K562 (cell line): ENCODE results near the gene NAA10. TPM values are rescaled to one million over a fixed set of nuclear protein-coding genes. Genes with fewer than 3 reads are reported as not detected.
A peak's percentile ranks its signal among the peaks of the same experiment; 100 is the strongest.

Experiments used
- ATAC-seq: fragments of 200-7000 bp; cut with Tn5 transposase; 3 replicates; pipeline ENCODE4 v1.9.1; 2020; ENCODE audit warnings: moderate library complexity
- BruUV-seq: library from RNA; stranded (reverse); fragments of 400-500 nt; replicated peaks from 2 replicates; lab custom pipeline; 2021; lab: Mats Ljungman, UMichigan
- CTCF ChIA-PET: fragments of 300-600 bp; formaldehyde crosslinking; extraction: SDS; loops from one replicate; lab custom pipeline; 2021; ENCODE audit warnings: low intra/inter-chr PET ratio; lab: Yijun Ruan, JAX
- POLR2A ChIA-PET: fragments of 300-600, 350-650 bp; sonication (Branson Sonifier 250); formaldehyde crosslinking; extraction: SDS; loops from one replicate; lab custom pipeline; 2021; ENCODE audit warnings: antibody characterized with exemption, inconsistent platforms; lab: Yijun Ruan, JAX
- DNase-seq, 4 experiments: peaks; one replicate each; pipeline versions ENCODE4 v3.0.0 to v3.0.0-alpha.2; 2011 to 2018; ENCODE audit warnings: low spot score in 3 of 4, mixed read lengths in 3 of 4; ENCODE audit errors: extremely low read depth in 1 of 4
- FAIRE-seq: peaks from 2 replicates; lab custom pipeline; 2011; peaks lifted over from hg19 to GRCh38; lab: Jason Lieb, UNC
- H2AFZ ChIP-seq: 2 replicates; pipeline ENCODE4 v1.6.0; 2011; ENCODE audit warnings: low read depth, low read length, control low read depth, inconsistent platforms
- H3K27ac ChIP-seq: fragments of 200-600 bp; 3 replicates; pipeline ENCODE4 v1.8.0; 2011; ENCODE audit warnings: low read depth, mild to moderate bottlenecking, control low read depth, inconsistent platforms, low read length, moderate library complexity, mixed read lengths; ENCODE audit errors: extremely low read depth
- H3K27me3 ChIP-seq, 2 experiments: fragments of 300-600 bp in 1 of 2; 2 replicates in 1 of 2; 3 replicates in 1 of 2; pipeline versions ENCODE4 v1.6.0 to v1.8.0; 2011; ENCODE audit warnings: inconsistent platforms in 2 of 2, low read length in 2 of 2, mild to moderate bottlenecking in 1 of 2, mixed read lengths in 1 of 2, moderate library complexity in 1 of 2; ENCODE audit not compliant: control insufficient read depth in 2 of 2, insufficient read depth in 2 of 2
- H3K36me3 ChIP-seq: fragments of 300-600 bp; 3 replicates; pipeline ENCODE4 v1.8.0; 2011; ENCODE audit warnings: mild to moderate bottlenecking, low read length, inconsistent platforms; ENCODE audit not compliant: control insufficient read depth, insufficient read depth
- H3K4me1 ChIP-seq, 2 experiments: fragments of 200-600 bp in 1 of 2; replicated peaks in 1 of 2; 2 replicates in 1 of 2; 3 replicates in 1 of 2; pipeline versions ENCODE4 v1.5.1 to v1.8.0; 2011; ENCODE audit warnings: inconsistent platforms in 2 of 2, low read length in 2 of 2, mild to moderate bottlenecking in 1 of 2, mixed read lengths in 1 of 2, moderate library complexity in 1 of 2; ENCODE audit not compliant: control insufficient read depth in 2 of 2, insufficient read depth in 2 of 2
- H3K4me2 ChIP-seq: 2 replicates; pipeline ENCODE4 v1.6.1; 2011; ENCODE audit warnings: low read length, control low read depth, inconsistent platforms, mixed read lengths; ENCODE audit not compliant: insufficient read depth
- H3K4me3 ChIP-seq: fragments of 200-600 bp; sonication (generic), shearing (Covaris generic); 2 replicates; pipeline ENCODE4 v1.5.1; 2016; ENCODE audit warnings: control low read depth, inconsistent platforms
- H3K79me2 ChIP-seq: fragments of 200-600 bp; 3 replicates; pipeline ENCODE4 v1.8.0; 2011; ENCODE audit warnings: low read length, inconsistent platforms; ENCODE audit not compliant: control insufficient read depth, insufficient read depth
- H3K9ac ChIP-seq, 2 experiments: 2 replicates each; pipeline versions ENCODE4 v1.6.0 to v1.6.1; 2011; ENCODE audit warnings: low read depth in 2 of 2, low read length in 2 of 2, control low read depth in 1 of 2, inconsistent platforms in 1 of 2, mild to moderate bottlenecking in 1 of 2, mixed read lengths in 1 of 2; ENCODE audit not compliant: insufficient read depth in 1 of 2
- H3K9me1 ChIP-seq: one replicate; pipeline ENCODE4 v1.6.0; 2011; ENCODE audit warnings: inconsistent platforms, mild to moderate bottlenecking, low read length, moderate library complexity; ENCODE audit not compliant: control insufficient read depth, insufficient read depth
- H3K9me3 ChIP-seq: replicated peaks from 2 replicates; pipeline ENCODE4 v1.5.1; 2011; ENCODE audit warnings: low read depth, low read length, inconsistent platforms; ENCODE audit not compliant: control insufficient read depth, insufficient read depth
- H4K20me1 ChIP-seq: replicated peaks from 2 replicates; pipeline ENCODE4 v1.6.1; 2011; ENCODE audit warnings: low read length, inconsistent platforms, mixed read lengths; ENCODE audit not compliant: control insufficient read depth, insufficient read depth
- CLOCK ChIP-seq: fragments of 250-450 bp; sonication (Bioruptor Pico); IDR thresholded peaks from 2 replicates; pipeline ENCODE4 v1.4.0; 2020; ENCODE audit warnings: mild to moderate bottlenecking, moderate library complexity, borderline replicate concordance
- DMBX1 ChIP-seq: fragments of 250-450 bp; sonication (Bioruptor Pico); IDR thresholded peaks from 2 replicates; pipeline ENCODE4 v1.8.0; 2022; ENCODE audit warnings: inconsistent platforms, mild to moderate bottlenecking, moderate library complexity, borderline replicate concordance
- ESRRA ChIP-seq: fragments of 450-650 bp; IDR thresholded peaks from 2 replicates; pipeline ENCODE4 v1.6.1; 2014; ENCODE audit warnings: low read depth, mild to moderate bottlenecking, moderate library complexity, borderline replicate concordance
- GATAD2B ChIP-seq: fragments of 450-650 bp; IDR thresholded peaks from 2 replicates; pipeline ENCODE4 v1.6.1; 2017; ENCODE audit warnings: mild to moderate bottlenecking, borderline replicate concordance
- L3MBTL2 ChIP-seq: fragments of 450-650 bp; IDR thresholded peaks from 2 replicates; pipeline ENCODE4 v1.6.1; 2016; ENCODE audit warnings: mild to moderate bottlenecking, moderate library complexity
- MTF1 ChIP-seq: fragments of 250-450 bp; sonication (Bioruptor Pico); IDR thresholded peaks from 2 replicates; pipeline ENCODE4 v1.9.0; 2021; ENCODE audit warnings: moderate library complexity, mild to moderate bottlenecking, inconsistent platforms, borderline replicate concordance
- POLR2G ChIP-seq: fragments of 200-400 bp; formaldehyde crosslinking; IDR thresholded peaks from 2 replicates; pipeline ENCODE4 v1.6.1; 2017; ENCODE audit warnings: low read depth, mild to moderate bottlenecking, antibody characterized with exemption, low read length, moderate library complexity
- RBFOX2 ChIP-seq: fragments of 200-400 bp; formaldehyde crosslinking; IDR thresholded peaks from 2 replicates; pipeline ENCODE4 v1.6.1; 2017; ENCODE audit warnings: low read depth, mild to moderate bottlenecking, low read length, moderate library complexity
- TBL1XR1 ChIP-seq, 2 experiments: IDR thresholded peaks; 2 replicates each; pipeline ENCODE4 v1.6.1; 2012; ENCODE audit warnings: improper control_type of control experiment in 2 of 2, low read length in 2 of 2, mild to moderate bottlenecking in 1 of 2
- ZBTB7A ChIP-seq: IDR thresholded peaks from 2 replicates; pipeline ENCODE4 v1.6.1; 2011; ENCODE audit warnings: low read depth, mild to moderate bottlenecking, low read length, moderate library complexity, borderline replicate concordance; ENCODE audit not compliant: control insufficient read depth
- ZKSCAN3 ChIP-seq: fragments of 250-450 bp; sonication (Bioruptor Pico); IDR thresholded peaks from 2 replicates; pipeline ENCODE4 v1.4.0; 2020
- ZNF695 ChIP-seq: fragments of 450-650 bp; formaldehyde crosslinking; IDR thresholded peaks from 2 replicates; pipeline ENCODE4 v1.4.0; 2020; ENCODE audit warnings: mild to moderate bottlenecking, moderate library complexity
- ZNF707 ChIP-seq: fragments of 250-450 bp; sonication (Bioruptor Pico); conservative IDR thresholded peaks from 2 replicates; pipeline ENCODE4 v1.8.0; 2022; ENCODE audit warnings: inconsistent platforms, mild to moderate bottlenecking, moderate library complexity
- ZSCAN29 ChIP-seq: fragments of 450-650 bp; IDR thresholded peaks from 2 replicates; pipeline ENCODE4 v1.6.1; 2017
- WGBS: fragments of 100-300 bp; shearing (Covaris generic); methylation state at CpG from one replicate; pipeline ENCODE4 v1.1.6; 2016; ENCODE audit warnings: low coverage, mixed read lengths; ENCODE audit not compliant: insufficient coverage; ENCODE audit errors: missing lambda C conversion rate; 5-methylcytosine and 5-hydroxymethylcytosine counted together
- in situ Hi-C: fragments of 300-500 bp; cut with MboI; formaldehyde crosslinking; loops from 4 replicates; pipeline ENCODE4 v1.15.0; 2018; ENCODE audit warnings: inconsistent platforms, mixed read lengths
- intact Hi-C: fragments of 100-400 bp; cut with micrococcal nuclease; formaldehyde crosslinking; loops from 2 replicates; pipeline ENCODE4 v1.14.2; 2022
- polyA plus RNA-seq, 8 experiments: library from polyadenylated mRNA; depleted of rRNA in 4 of 8; stranded (reverse) in 5 of 8; unstranded in 3 of 8; fragments of >200 nt; fragmentation: Nextera tagmentation in 2 of 8; fragmentation: Illumina TruSeq in 1 of 8; extraction: Ambion mirVana in 2 of 8; extraction: Trizol in 1 of 8; gene quantifications; 2 replicates each; pipeline versions ENCODE4 v1.2.1 to v1.2.3, GENCODE V29; 2011 to 2014; ENCODE audit warnings: inconsistent platforms in 1 of 8, missing spikeins in 1 of 8
- total RNA-seq, 7 experiments: library from RNA; depleted of rRNA in 6 of 7; stranded (reverse); fragments of >200 nt in 6 of 7; fragmentation: Illumina TruSeq in 2 of 7; extraction: Trizol in 2 of 7; gene quantifications; 2 replicates each; pipeline versions ENCODE4 v1.2.1 to v1.2.3, GENCODE V29; 2011 to 2021; ENCODE audit warnings: low replicate concordance in 1 of 7
- TF ChIP-seq, protein P1 (sequence below): fragments of 250-450 bp; sonication (Bioruptor Pico); IDR thresholded peaks from 2 replicates; pipeline ENCODE4 v1.5.0; 2020; ENCODE audit warnings: mild to moderate bottlenecking, borderline replicate concordance

NAA10 gene
- total and polyA plus RNA-seq, 9 of the 15 experiments (the other 6 are each of a cell fraction or from before 2014, with no cell fraction given): 11.1 to 250 (median 134) TPM

DNA sequence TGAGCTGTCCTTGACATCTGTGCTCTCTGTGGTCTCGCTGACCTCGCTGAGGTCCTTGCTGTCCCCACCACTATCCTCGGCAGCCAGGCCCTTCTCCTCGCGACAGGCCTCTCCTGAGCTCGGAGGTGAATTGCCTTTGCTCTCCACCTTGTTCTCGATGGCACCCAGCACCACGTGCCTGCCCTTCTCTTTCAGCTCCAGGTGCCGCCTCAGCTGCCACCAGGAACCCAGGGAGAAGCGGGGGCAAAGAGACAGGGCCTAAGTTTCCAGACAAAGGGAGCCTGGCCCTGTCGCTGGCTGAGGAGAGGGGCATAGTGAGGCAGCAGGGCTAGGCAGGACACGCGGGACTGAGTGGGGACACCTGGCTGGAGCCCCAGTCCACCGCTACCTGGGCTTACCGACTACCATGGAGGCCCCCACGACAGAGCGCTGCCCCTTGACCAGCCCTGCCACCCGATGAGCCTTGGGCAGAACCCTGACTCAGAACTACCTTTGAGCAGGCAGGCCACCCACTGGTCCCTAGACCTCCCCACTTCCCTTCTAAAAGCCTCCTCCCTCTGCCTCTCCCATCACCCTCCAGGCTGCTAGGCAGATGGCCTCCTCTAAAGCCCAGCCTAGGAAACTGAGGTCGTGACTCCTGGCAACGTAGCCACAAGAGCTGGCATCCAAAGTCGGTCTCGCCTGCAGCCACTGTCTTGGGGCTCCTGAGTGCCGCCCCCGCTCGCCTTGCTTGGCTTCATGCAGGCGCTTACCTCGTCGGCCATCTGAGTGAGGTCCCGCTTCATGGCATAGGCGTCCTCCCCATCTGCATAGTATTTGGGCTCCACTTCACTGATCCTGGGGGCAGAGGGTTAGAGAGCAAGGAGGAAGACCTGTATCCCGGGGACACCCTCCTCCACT lies 4.6 kb downstream of the NAA10 start:
- intact Hi-C loops: no loop called here
- POLR2A ChIA-PET: interaction anchor here (0.6 to 0.9 kb wide), 2 partner anchors 36 to 216 kb away, joined by 3 to 4 read pairs; no protein-coding TSS in a partner anchor
- FAIRE-seq: no peak

More for the DNA sequence above, 4.6 kb downstream of the NAA10 start:
- no TSS peak for BruUV-seq
- Histone ChIP-seq H2AFZ (no peak overlapping the region), H4K20me1 (no peaks in the 10 kb centered on the region), H3K4me3 (no peak overlapping the region), H3K4me2 (no peak overlapping the region), H3K27ac (peak overlapping the region; percentile 46; the same call in 1 of the 3 replicates)
- 89% methylated on average over 22 of the region's 31 CpGs for WGBS
- TF ChIP-seq DMBX1: no peak
- TF ChIP-seq CLOCK (CRISPR knock-in tag): no peak
- no peak for TF ChIP-seq L3MBTL2
- TF ChIP-seq ZKSCAN3 (CRISPR knock-in tag): no peak
- no peak for TF ChIP-seq ZSCAN29
- TF ChIP-seq ESRRA: no peak
- TF ChIP-seq GATAD2B: no peak
- TF ChIP-seq, protein P1, sequence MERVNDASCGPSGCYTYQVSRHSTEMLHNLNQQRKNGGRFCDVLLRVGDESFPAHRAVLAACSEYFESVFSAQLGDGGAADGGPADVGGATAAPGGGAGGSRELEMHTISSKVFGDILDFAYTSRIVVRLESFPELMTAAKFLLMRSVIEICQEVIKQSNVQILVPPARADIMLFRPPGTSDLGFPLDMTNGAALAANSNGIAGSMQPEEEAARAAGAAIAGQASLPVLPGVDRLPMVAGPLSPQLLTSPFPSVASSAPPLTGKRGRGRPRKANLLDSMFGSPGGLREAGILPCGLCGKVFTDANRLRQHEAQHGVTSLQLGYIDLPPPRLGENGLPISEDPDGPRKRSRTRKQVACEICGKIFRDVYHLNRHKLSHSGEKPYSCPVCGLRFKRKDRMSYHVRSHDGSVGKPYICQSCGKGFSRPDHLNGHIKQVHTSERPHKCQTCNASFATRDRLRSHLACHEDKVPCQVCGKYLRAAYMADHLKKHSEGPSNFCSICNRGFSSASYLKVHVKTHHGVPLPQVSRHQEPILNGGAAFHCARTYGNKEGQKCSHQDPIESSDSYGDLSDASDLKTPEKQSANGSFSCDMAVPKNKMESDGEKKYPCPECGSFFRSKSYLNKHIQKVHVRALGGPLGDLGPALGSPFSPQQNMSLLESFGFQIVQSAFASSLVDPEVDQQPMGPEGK (CRISPR knock-in tag): no peak
- TF ChIP-seq ZBTB7A: no peak
- TF ChIP-seq ZNF695: no peak
- TF ChIP-seq TBL1XR1 (IDR thresholded peaks at IDR 0.05; ENCODE audit: low read length in 2 of 2): no peak
- 0 out of 2 replicates have a peak, but pooled peaks have one; percentile 56 for TF ChIP-seq POLR2G
- peak; percentile 67 for TF ChIP-seq RBFOX2
- no peak for TF ChIP-seq MTF1 (CRISPR knock-in tag)
- TF ChIP-seq ZNF707 (CRISPR knock-in tag): no peak
- TF ChIP-seq, all 486 proteins: peak for 2
- Histone ChIP-seq H3K9me1 (no peaks in the 10 kb centered on the region), H3K27me3 (no peaks in the 10 kb centered on the region), H3K4me1 (peaks cover 23 to 63% of the 10 kb centered on the region in 2 experiments; a peak in 4 of 5 replicates), H3K9ac (peak overlapping the region in 1 of 2 experiments; percentile 78; a peak in 2 of 4 replicates), H3K36me3 (peaks cover 50% of the 10 kb centered on the region), H3K79me2 (peaks cover 58% of the 10 kb centered on the region), H3K9me3 (no peaks in the 10 kb centered on the region)
- CTCF ChIA-PET: no interaction called here
- DNase-seq (no peak), ATAC-seq (no peak)
- in situ Hi-C loops: no loop called here
